Adrenal gland (tissue), 12 donors: ENCODE results near the gene MEGF11. TPM values are rescaled to one million over a fixed set of nuclear protein-coding genes. Genes with fewer than 3 reads are reported as not detected.

Experiments
- DNase-seq, 7 donors: peaks; one replicate each; pipeline ENCODE4 v3.0.0-alpha.2; 2019 to 2020
- H3K27ac ChIP-seq, 5 donors: fragments of 200-600 bp; sonication (generic) in 4 of 5; 1 replicate in 3 of 5; 2 replicates in 2 of 5; pipeline versions ENCODE4 v1.5.1 to v1.8.0; 2016 to 2020; ENCODE audit warnings: mild to moderate bottlenecking in 1 of 5
- H3K27me3 ChIP-seq: fragments of 200-600 bp; 2 replicates; pipeline ENCODE4 v1.8.0; 2021
- H3K36me3 ChIP-seq, 2 donors: fragments of 200-600 bp; replicated peaks in 1 of 2; 1 replicate in 1 of 2; 2 replicates in 1 of 2; pipeline versions ENCODE4 v1.5.1 to v1.8.0; 2018 to 2022
- H3K4me1 ChIP-seq, 2 donors: fragments of 200-600 bp; replicated peaks in 1 of 2; 1 replicate in 1 of 2; 2 replicates in 1 of 2; pipeline versions ENCODE4 v1.5.1 to v1.8.0; 2018 to 2021
- H3K4me3 ChIP-seq, 4 donors: fragments of 200-600 bp; sonication (generic) in 3 of 4; one replicate each; pipeline ENCODE4 v1.5.1; 2016 to 2018
- H3K9me3 ChIP-seq, 3 donors: fragments of 200-600 bp; sonication (generic) in 1 of 3; replicated peaks in 1 of 3; 1 replicate in 2 of 3; 2 replicates in 1 of 3; pipeline versions ENCODE4 v1.5.1 to v1.8.0; 2016 to 2021
- CTCF ChIP-seq, 6 experiments: fragments of 450-650 bp in 4 of 6; fragments of 200-600 bp in 2 of 6; sonication (generic) in 1 of 6; IDR thresholded peaks; 1 replicate in 5 of 6; 2 replicates in 1 of 6; pipeline versions ENCODE4 v1.5.1 to v1.8.0; 2016 to 2021; ENCODE audit warnings: antibody characterized with exemption in 6 of 6, mild to moderate bottlenecking in 2 of 6, moderate library complexity in 1 of 6
- POLR2A ChIP-seq, 2 donors: fragments of 450-650 bp; IDR thresholded peaks; one replicate each; pipeline ENCODE4 v1.6.1; 2017; ENCODE audit warnings: antibody characterized with exemption in 2 of 2, mild to moderate bottlenecking in 2 of 2, moderate library complexity in 1 of 2
- WGBS, 4 donors: extraction: QIAGEN DNeasy Blood & Tissue Kit in 2 of 4; methylation state at CpG; one replicate each; pipeline versions ENCODE4 v1.1.5 to v1.1.7; 2013 to 2017; 5-methylcytosine and 5-hydroxymethylcytosine counted together
- intact Hi-C, 2 donors: fragments of 100-400 bp; cut with DNase I; formaldehyde crosslinking; loops; one replicate each; pipeline versions ENCODE4 v1.14.1 to v1.15.0; 2022 to 2023
- polyA plus RNA-seq, 3 donors: library from polyadenylated mRNA; stranded (reverse); fragments of 200-250 nt in 2 of 3; fragments of 350-450 nt in 1 of 3; fragmentation: Illumina TruSeq in 1 of 3; extraction: RNeasy Lipid Tissue Mini Kit (QIAGEN cat#74804) in 1 of 3; gene quantifications; one replicate each; pipeline ENCODE4 v1.2.3, GENCODE V29; 2013 to 2014
- total RNA-seq, 9 donors: library from RNA; depleted of rRNA in 4 of 9; stranded (reverse); fragments of >200 nt in 4 of 9; fragments of 120-200 nt in 1 of 9; fragmentation: NEBNext Ultra II Directional in 1 of 9; extraction: Animal tissue kit (Norgen Biotek cat#: 25700) in 1 of 9; gene quantifications; one replicate each; pipeline versions ENCODE4 v1.1.0 to v1.2.4, GENCODE V29; 2013 to 2023
- donor health status: healthy with polysubstance abuse.
- donor health status: Bipolar disorder and iron deficiency.
- donor health status: DM: yes; HTN: yes; CAD: no.
- donor health status: DM: no; HTN: no; CAD: no.
- donor health status: DM: no; HTN: no; CAD: no.
- donor health status: DM: yes; HTN: yes; CAD: no.

MEGF11 gene
- total and polyA plus RNA-seq, 12 donors, result 0.04 to 0.98 (median 0.14) TPM; not detected in 5

- Histone ChIP-seq H3K4me1 (peaks cover 0 to 17% of the 10 kb centered on the region in 2 donors), H3K4me3 (no peak overlapping the region), H3K27me3 (no peaks in the 10 kb centered on the region), H3K36me3 (no peaks in the 10 kb centered on the region), H3K9me3 (no peaks in the 10 kb centered on the region), H3K27ac (no peak overlapping the region)
- intact Hi-C loops, result no loop called here
- DNase-seq, result no peak
- no peak for TF ChIP-seq CTCF (IDR thresholded peaks at IDR 0.05)
- no peak for TF ChIP-seq POLR2A (IDR thresholded peaks at IDR 0.05)
- WGBS, 4 donors, result 86 to 92% (median 89%) methylated on average over 3 of the region's 3 CpGs
These were observed 335.1 kb downstream of the MEGF11 start for GRCh38 chr15:65918357-65918920.

DNA sequence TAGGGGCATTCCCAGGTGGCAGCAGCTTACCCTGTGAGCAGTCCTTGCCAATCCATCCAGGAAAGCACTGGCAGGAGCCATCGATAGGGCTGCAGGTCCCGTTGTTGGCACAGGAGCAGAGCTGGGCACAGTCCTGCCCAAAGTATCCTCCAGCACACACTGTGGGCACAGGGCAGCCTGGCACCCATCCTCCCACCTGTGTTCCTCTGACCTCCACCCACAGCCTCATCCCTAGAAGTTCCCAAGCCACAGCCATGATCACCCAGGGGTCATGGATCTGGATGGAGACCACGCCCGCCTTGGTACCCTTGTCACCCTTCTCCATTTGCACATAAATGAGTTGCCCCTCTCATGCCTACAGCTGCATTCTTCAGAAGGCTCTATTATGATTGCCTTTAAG, 335.6 kb downstream of the MEGF11 start:
- Histone ChIP-seq H3K27ac (no peak overlapping the region), H3K27me3 (no peaks in the 10 kb centered on the region), H3K4me3 (no peak overlapping the region), H3K4me1 (peaks cover 0 to 17% of the 10 kb centered on the region in 2 donors), H3K36me3 (no peaks in the 10 kb centered on the region), H3K9me3 (no peaks in the 10 kb centered on the region)
- intact Hi-C loops, result no loop called here
- WGBS, 4 donors, result 93 to 99% (median 95%) methylated on average over 2 to 4 of the region's 4 CpGs
- TF ChIP-seq CTCF (IDR thresholded peaks at IDR 0.05) (no peak), POLR2A (IDR thresholded peaks at IDR 0.05) (no peak)
- no peak for DNase-seq

DNA sequence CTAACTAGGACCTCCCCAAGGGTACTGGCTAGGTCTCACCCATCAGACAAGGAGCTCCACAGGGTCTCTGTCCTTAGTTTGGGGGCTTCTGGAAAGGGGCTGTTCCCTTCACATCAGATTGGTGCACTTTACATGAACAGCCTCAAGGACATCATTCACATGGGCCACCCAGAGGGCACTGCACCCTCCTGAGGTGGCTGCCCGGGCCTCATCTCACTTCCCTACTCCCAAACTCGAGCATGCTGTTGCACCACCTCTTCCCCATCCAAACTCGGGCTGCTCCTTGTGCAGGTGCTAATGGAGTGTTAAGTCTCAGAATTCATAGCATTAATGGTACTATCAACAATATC, 336.2 kb downstream of the MEGF11 start:
- Histone ChIP-seq H3K36me3 (no peaks in the 10 kb centered on the region), H3K9me3 (no peaks in the 10 kb centered on the region), H3K4me1 (peaks cover 0 to 17% of the 10 kb centered on the region in 2 donors), H3K27ac (no peak overlapping the region), H3K4me3 (no peak overlapping the region), H3K27me3 (no peaks in the 10 kb centered on the region)
- intact Hi-C loops, result no loop called here
- WGBS, 4 donors, result 82 to 91% (median 84%) methylated on average over 3 of the region's 3 CpGs
- TF ChIP-seq CTCF (IDR thresholded peaks at IDR 0.05) (no peak), POLR2A (IDR thresholded peaks at IDR 0.05) (no peak)
- no peak for DNase-seq

DNA sequence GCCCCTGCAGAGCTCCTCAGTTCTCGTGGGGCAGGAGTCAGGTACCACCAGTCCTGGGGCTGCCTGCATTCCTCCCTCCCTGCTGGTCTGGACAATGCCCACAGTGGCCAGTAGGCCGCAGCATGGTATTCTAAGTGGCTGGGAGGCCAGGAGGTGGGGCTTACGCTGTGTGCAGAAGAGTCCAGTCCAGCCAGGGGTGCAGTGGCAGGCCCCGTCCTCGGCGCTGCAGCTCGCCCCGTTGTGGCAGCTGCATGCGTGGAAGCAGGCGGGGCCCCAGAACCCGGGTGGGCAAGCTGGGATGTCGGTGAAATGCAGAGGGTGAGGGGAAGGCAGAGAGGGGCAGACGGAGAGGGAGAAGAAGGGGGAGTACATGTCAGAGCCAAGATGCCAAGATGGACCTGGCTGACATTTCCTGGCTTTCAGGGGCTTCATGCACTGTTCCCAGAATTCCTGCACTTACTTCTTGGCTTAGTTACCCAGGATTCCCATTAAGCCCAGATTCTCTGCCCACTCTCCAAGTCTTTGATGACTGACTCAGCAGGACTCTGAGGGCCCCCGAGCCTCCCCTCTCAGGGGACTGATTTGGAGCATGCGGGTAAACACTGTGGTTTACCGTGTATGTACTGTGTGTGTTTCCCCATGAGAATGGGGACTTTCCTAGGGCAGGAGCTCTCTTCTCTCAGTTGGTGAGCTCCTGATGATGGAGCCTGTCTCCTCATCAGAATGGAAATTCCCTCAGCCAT, 336.7 kb downstream of the MEGF11 start:
- peak; percentile 52 to 80 (median 57) for DNase-seq
- H3K4me3 ChIP-seq, result no peak overlapping the region
- H3K36me3 ChIP-seq, result no peaks in the 10 kb centered on the region
- intact Hi-C loops, result no loop called here
- no peak overlapping the region for H3K27ac ChIP-seq
- 45 to 82% (median 64%) methylated on average over 10 to 16 of the region's 16 CpGs for WGBS, 4 donors
- TF ChIP-seq CTCF (IDR thresholded peaks at IDR 0.05), result peak; percentile 12 to 63 (median 52)
- TF ChIP-seq POLR2A (IDR thresholded peaks at IDR 0.05), result no peak
- H3K9me3 ChIP-seq, result no peaks in the 10 kb centered on the region
- no peaks in the 10 kb centered on the region for H3K27me3 ChIP-seq
- peaks cover 0 to 17% of the 10 kb centered on the region in 2 donors for H3K4me1 ChIP-seq
